ENCODE measurements around the gene ADCY2.

DNA sequence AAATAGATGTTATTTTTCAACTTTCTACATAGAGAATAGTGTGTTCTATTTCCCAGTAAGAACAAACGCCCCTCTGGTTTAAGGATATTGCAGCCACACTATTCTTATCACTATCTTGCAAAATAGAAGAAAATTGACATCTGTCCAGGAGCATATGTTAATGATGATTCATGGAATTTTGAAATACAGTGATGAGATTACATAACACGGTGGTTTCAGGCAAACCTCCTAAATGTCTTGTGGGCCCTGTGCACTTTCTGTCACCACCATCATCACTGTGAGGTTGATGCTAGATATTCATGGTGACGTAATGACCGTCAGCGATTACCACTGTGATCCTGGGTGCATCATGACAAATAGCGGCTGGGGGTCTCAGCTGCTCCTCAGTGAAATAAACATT lies 406.9 kb downstream of the ADCY2 start:
- TF ChIP-seq ESRRG (CRISPR knock-in tag; IDR thresholded peaks at IDR 0.05) (no peak), ISL1 (CRISPR knock-in tag; IDR thresholded peaks at IDR 0.05) (no peak), ZNF565 (CRISPR knock-in tag; conservative IDR thresholded peaks at IDR 0.05; ENCODE audit: low read depth) (no peak), ZC3H10 (CRISPR knock-in tag; IDR thresholded peaks at IDR 0.05) (no peak), ZNF70 (CRISPR knock-in tag; IDR thresholded peaks at IDR 0.05) (no peak), ZFP3 (CRISPR knock-in tag; IDR thresholded peaks at IDR 0.05) (no peak), ARNTL (CRISPR knock-in tag; IDR thresholded peaks at IDR 0.05; ENCODE audit: borderline replicate concordance, low read depth) (no peak)
- TF ChIP-seq, protein P1, sequence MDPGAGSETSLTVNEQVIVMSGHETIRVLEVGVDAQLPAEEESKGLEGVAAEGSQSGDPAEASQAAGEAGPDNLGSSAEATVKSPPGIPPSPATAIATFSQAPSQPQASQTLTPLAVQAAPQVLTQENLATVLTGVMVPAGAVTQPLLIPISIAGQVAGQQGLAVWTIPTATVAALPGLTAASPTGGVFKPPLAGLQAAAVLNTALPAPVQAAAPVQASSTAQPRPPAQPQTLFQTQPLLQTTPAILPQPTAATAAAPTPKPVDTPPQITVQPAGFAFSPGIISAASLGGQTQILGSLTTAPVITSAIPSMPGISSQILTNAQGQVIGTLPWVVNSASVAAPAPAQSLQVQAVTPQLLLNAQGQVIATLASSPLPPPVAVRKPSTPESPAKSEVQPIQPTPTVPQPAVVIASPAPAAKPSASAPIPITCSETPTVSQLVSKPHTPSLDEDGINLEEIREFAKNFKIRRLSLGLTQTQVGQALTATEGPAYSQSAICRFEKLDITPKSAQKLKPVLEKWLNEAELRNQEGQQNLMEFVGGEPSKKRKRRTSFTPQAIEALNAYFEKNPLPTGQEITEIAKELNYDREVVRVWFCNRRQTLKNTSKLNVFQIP (CRISPR knock-in tag; IDR thresholded peaks at IDR 0.05; ENCODE audit: borderline replicate concordance, low read depth), result no peak

Measured in SK-N-SH treated with all-trans-retinoic acid at 6 μM for 48 hours (cell line).